Upper lobe of left lung (tissue), 4 donors: Measurements from ENCODE around the gene KCNK1.

Experiments used
- CTCF ChIP-seq, 6 experiments: fragments of 450-650 bp in 4 of 6; fragments of 200-600 bp in 2 of 6; sonication (generic) in 2 of 6; IDR thresholded peaks; one replicate each; pipeline ENCODE4 v1.5.1; 2016 to 2019; ENCODE audit warnings: antibody characterized with exemption in 6 of 6
- EP300 ChIP-seq, 4 donors: sonication (generic); formaldehyde crosslinking; IDR thresholded peaks; one replicate each; pipeline ENCODE4 v1.5.1; 2017; ENCODE audit warnings: antibody characterized with exemption in 4 of 4, control low read depth in 2 of 4
- POLR2A ChIP-seq, 4 donors: fragments of 450-650 bp; IDR thresholded peaks; one replicate each; pipeline ENCODE4 v1.5.1; 2016 to 2017; ENCODE audit warnings: antibody characterized with exemption in 4 of 4, mild to moderate bottlenecking in 2 of 4

DNA sequence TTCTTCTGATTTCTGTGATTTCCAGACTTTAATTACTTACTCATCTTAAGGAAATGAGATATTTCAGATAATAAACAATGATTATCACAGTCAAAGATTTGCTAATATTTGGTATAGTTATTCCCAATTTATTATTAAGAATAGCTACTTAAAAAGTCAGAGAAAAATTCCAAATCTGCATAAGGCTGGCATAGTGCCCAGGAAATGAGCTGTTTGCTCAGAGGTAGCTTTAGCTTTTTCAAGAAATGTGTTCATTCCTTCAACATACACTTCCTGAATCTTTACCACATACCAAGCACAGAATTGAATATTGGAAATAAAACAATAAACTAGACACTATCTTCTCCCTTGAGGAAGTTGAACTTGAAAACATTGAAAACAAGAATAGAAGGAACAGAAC lies 44.3 kb upstream of the KCNK1 start:
- TF ChIP-seq POLR2A (IDR thresholded peaks at IDR 0.05) (no peak), CTCF (IDR thresholded peaks at IDR 0.05) (no peak), EP300 (IDR thresholded peaks at IDR 0.05) (no peak)
